ES-I3 (cell line): Measurements from ENCODE around the gene NOTUM.

Experiments used
- H3K36me3 ChIP-seq: 2 replicates; pipeline ENCODE4 v1.6.1; 2013; ENCODE audit warnings: mild to moderate bottlenecking, low read length, control low read depth, moderate library complexity; ENCODE audit not compliant: insufficient read depth
- H3K4me1 ChIP-seq: 2 replicates; pipeline ENCODE4 v1.6.1; 2013; ENCODE audit warnings: mild to moderate bottlenecking, control low read depth, low read length; ENCODE audit not compliant: insufficient read depth
- H3K9ac ChIP-seq: 2 replicates; pipeline ENCODE4 v1.6.1; 2013; ENCODE audit warnings: low read depth, mild to moderate bottlenecking, low read length, moderate library complexity
- H3K9me3 ChIP-seq: 2 replicates; pipeline ENCODE4 v1.6.1; 2013; ENCODE audit warnings: mild to moderate bottlenecking, low read length, moderate library complexity; ENCODE audit not compliant: control insufficient read depth, insufficient read depth

NOTUM gene

GRCh38 chr17:81976332-81977210, 15.6 kb upstream of the NOTUM start:
- H3K9ac ChIP-seq: peak overlapping the region; percentile 75
- H3K36me3 ChIP-seq: no peaks in the 10 kb centered on the region
- H3K9me3 ChIP-seq: 0 out of 2 replicates have a peak, but pooled peaks cover 2% of the 10 kb centered on the region
- H3K4me1 ChIP-seq: no peaks in the 10 kb centered on the region; the same call in 1 of the 2 replicates

- Histone ChIP-seq H3K9me3 (0 out of 2 replicates have a peak, but pooled peaks cover 2% of the 10 kb centered on the region), H3K36me3 (no peaks in the 10 kb centered on the region)
Observed at GRCh38 chr17:81973432-81973831, 12.4 kb upstream of the NOTUM start.

GRCh38 chr17:81968850-81969812, 8.1 kb upstream of the NOTUM start:
- H3K9ac ChIP-seq: no peak overlapping the region
- H3K36me3 ChIP-seq: no peaks in the 10 kb centered on the region
- 0 out of 2 replicates have a peak, but pooled peaks cover 2% of the 10 kb centered on the region for H3K9me3 ChIP-seq
- peaks cover 16% of the 10 kb centered on the region for H3K4me1 ChIP-seq

More at GRCh38 chr17:81973432-81973831, 12.4 kb upstream of the NOTUM start:
- Histone ChIP-seq H3K9ac (no peak overlapping the region), H3K4me1 (peaks cover under 1% of the 10 kb centered on the region)

- Histone ChIP-seq H3K9me3 (0 out of 2 replicates have a peak, but pooled peaks cover under 1% of the 10 kb centered on the region), H3K4me1 (peaks cover 16% of the 10 kb centered on the region), H3K36me3 (no peaks in the 10 kb centered on the region), H3K9ac (0 out of 2 replicates have a peak overlapping the region, but pooled peaks have one; percentile 15)
Observed at GRCh38 chr17:81968396-81968745, 7.4 kb upstream of the NOTUM start.

DNA sequence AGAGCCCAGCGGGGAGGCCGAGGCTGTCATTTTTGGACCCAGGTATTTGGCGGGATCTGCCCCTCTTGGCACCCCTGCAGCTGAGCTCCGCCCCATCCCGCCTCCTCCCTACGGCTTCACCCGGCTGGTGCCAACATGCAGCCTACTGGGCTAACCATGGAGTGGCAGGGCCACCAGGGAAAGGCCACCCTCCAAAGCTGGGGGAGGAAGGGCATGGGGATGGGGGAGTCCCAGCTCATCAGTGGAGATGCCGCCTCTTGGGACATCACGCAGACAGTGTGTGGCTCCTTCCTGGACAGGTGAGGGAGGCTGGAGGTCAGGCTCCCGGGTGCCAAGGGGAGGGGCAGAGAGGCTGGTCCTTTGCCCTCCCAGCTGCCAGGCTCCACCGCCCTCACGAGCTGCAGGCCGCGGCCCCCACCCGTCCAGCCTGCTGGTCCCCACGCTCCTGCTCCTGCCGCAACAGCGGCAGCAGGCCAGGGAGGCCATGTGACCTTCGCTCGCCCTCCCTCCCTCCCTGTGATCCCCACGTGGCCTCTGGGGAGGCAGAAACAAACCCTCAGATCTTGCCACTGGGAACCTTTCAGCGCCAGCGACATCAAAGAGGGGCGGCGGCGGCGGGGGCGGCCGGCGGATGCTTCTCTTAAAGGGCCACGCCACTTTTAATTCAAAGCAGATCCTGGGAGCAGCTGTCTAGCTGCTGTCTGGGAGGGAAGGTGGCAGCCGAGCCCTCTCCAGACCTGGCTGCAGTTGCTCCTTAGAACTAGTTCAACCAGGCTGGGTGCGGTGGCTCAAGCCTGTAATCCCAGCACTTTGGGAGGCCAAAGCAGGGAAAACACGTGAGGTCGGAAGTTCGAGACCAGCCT, 6.8 kb upstream of the NOTUM start:
- no peaks in the 10 kb centered on the region for H3K36me3 ChIP-seq
- H3K9me3 ChIP-seq: no peaks in the 10 kb centered on the region
- peaks cover 16% of the 10 kb centered on the region for H3K4me1 ChIP-seq
- peak overlapping the region; percentile 15 for H3K9ac ChIP-seq

DNA sequence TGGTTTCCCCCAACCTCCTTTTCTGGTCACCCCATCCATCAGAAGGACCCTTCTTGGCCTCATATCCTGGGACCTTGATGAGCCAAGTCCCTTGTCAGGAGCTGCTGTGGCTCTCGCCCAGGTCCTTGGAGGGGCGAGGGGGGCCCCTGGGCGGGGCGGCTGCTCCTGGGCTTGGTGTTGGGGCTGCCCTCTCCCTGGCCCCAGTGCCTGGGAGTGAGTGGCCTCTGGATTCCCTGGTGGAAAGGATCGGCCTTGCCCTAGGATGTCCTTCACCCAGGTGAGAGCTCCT, 6.2 kb upstream of the NOTUM start:
- Histone ChIP-seq H3K36me3 (no peaks in the 10 kb centered on the region), H3K9me3 (no peaks in the 10 kb centered on the region), H3K4me1 (peaks cover 18% of the 10 kb centered on the region), H3K9ac (peak overlapping the region; percentile 10; the same call in 1 of the 2 replicates)

GRCh38 chr17:81966343-81967243, 5.6 kb upstream of the NOTUM start:
- H3K36me3 ChIP-seq: no peaks in the 10 kb centered on the region
- H3K4me1 ChIP-seq: peaks cover 19% of the 10 kb centered on the region
- 0 out of 2 replicates have a peak overlapping the region, but pooled peaks have one; percentile 10 for H3K9ac ChIP-seq
- no peaks in the 10 kb centered on the region for H3K9me3 ChIP-seq

- Histone ChIP-seq H3K4me1 (peaks cover 19% of the 10 kb centered on the region), H3K9me3 (no peaks in the 10 kb centered on the region), H3K36me3 (no peaks in the 10 kb centered on the region), H3K9ac (no peak overlapping the region)
Observed at GRCh38 chr17:81964081-81964849, 3.3 kb upstream of the NOTUM start.

DNA sequence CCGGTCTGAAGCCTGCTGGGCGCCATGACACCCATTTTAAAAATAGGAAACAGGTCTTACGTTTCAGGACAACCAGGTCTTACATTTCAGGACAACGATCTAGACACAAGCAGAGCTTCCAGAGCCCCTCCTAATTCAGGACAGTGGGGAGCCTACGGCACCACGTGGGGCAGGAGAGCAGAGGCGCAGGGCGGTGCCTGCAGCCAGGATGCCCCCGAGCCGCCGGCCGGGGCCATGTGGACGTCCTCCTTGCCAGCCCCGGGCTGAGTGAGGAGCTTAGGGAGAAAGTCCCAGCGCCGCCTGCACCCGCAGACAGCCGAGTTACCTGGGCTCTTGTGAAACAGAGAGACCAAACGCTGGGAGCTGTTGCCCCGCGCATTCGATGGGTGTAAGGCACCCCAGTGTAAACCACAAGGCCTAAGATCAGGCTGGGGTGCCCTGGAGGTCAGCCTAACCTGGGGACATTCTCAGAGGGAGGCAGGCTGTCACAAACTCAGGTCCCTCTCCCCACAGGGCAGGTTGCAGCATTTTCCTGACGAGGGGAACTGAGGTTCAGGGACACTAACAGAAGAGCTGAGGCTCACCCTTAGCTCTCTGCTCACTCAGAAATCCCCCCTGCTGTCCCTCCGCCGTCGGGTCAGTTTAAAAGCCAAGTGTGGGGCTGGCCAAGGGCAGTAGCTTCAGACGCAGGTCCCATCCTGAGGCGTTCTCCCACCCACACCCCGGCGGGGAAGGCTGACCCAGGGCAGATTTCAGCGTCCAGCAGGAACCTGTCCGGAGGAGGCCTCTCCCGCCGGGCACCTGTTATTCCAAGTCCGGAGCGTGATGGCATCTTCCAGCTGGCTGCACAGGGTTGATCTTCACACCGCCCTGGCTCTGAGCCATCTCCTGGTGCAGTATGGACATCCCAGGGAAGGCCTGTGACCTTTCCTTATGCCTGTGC, 1.8 kb upstream of the NOTUM start:
- peaks cover 13% of the 10 kb centered on the region; the same call in 1 of the 2 replicates for H3K4me1 ChIP-seq
- no peaks in the 10 kb centered on the region for H3K36me3 ChIP-seq
- no peaks in the 10 kb centered on the region for H3K9me3 ChIP-seq
- H3K9ac ChIP-seq: no peak overlapping the region

DNA sequence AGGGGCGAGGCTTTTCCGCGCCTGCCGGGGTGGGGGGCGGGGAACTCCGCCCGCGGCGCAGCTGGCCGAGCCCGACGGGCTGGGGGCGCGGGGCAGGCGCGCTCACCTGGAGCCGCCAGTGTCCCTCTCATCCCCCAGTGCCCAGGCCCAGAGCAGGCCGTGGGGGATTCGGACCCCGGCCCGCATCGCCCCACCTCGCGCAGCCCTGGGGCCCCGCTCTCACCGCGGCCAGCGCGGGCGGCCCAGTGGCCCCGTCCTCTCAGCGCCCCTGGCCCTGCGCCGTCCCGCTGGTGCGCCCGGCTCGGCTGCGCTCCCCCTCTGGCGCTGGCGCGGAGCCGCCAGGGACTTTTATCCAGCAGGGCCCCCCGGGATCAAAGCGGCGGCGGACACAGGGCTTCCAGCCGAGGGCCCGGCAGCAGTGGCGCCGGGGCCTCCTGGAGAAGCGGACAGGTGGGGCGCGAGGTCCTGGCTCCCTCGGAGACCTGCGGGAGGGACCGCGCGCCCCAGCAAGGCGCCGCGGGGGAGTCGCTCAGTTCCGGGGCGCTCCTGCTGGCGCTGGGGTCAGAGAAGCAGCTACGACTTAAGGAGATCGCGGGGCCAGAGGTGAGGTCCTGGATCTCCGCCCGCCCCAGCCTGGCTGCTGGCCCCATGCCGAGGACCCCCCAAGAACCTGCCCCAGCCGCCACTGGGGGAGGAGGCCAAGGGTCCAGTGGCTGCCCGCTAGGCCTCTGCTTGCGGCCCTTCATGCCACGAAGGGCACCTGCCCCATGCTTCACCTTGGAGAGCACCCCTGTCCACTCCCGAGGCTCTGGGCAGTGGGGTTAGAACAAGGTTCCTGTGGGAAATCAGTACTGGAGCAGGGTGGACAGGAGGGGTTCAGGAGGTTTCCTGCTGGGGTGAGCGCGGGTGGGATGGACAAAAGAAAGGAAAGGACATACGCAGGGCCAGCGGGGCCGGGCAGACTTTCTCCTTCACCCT, 823 bp upstream of the NOTUM start:
- Histone ChIP-seq H3K36me3 (no peaks in the 10 kb centered on the region), H3K9me3 (no peaks in the 10 kb centered on the region), H3K9ac (peak overlapping the region; percentile 40; the same call in 1 of the 2 replicates), H3K4me1 (peaks cover 3% of the 10 kb centered on the region; the same call in 1 of the 2 replicates)
